ENCODE results near the gene RASSF1. TPM values are rescaled to one million over a fixed set of nuclear protein-coding genes. Genes with fewer than 3 reads are reported as not detected.

Gene RASSF1
- total RNA-seq, 2 experiments from 2014 or later, result 68.0 to 71.2 TPM

GRCh38 chr3:50365842-50366220 lies 25.2 kb upstream of the RASSF1 start:
- Mint-ChIP-seq H3K36me3 (ENCODE audit: low read depth) (peaks cover 4% of the 10 kb centered on the region), H3K27me3 (no peaks in the 10 kb centered on the region), H3K27ac (peak overlapping the region; percentile 98), H3K4me1 (ENCODE audit: low read depth) (peaks cover 25% of the 10 kb centered on the region), H3K9me3 (no peaks in the 10 kb centered on the region), H3K4me3 (peak overlapping the region; percentile 94)
- peaks cover 30% of the 10 kb centered on the region for H3K4me1 ChIP-seq (ENCODE audit: insufficient read depth, low read length)
- no peaks in the 10 kb centered on the region for H3K36me3 ChIP-seq (ENCODE audit: insufficient read depth, low read length)
- no peak for ATAC-seq (ENCODE audit: poor library complexity)
- ChIA-PET POLR2A (interaction anchor here (0.7 to 2.7 kb wide), 13 partner anchors 12 to 1245 kb away, joined by 3 to 25 read pairs (median 4); partner anchors contain the start of genes CYB561D2, HYAL3, NAA80 and NPRL2), CTCF (interaction anchor here (0.9 to 1.1 kb wide), 4 partner anchors 13 to 1316 kb away, joined by 3 to 5 read pairs (median 4); no protein-coding TSS in a partner anchor)
- H3K9me3 ChIP-seq (ENCODE audit: control insufficient read depth in 1 of 2, insufficient read depth in 1 of 2, low read length in 2 of 2), result no peaks in the 10 kb centered on the region
- peak overlapping the region; percentile 69 to 81 for H3K27ac ChIP-seq (ENCODE audit: low read depth in 1 of 2, low read length in 2 of 2)
- no peak for DNase-seq
- TF ChIP-seq CTCF (IDR thresholded peaks at IDR 0.05), result no peak
- intact Hi-C loops (cut with DNase I, micrococcal nuclease), result loop anchor here (1.0 to 5.0 kb wide), 9 partner anchors 15 to 1786 kb away; partner anchors contain the start of genes C3orf18 (in 1 of the 2), CACNA2D2 (in 1 of the 2), CYB561D2 (in 1 of the 2) and MANF (in 1 of the 2)
- no peaks in the 10 kb centered on the region for H3K27me3 ChIP-seq (ENCODE audit: control insufficient read depth in 1 of 2, insufficient read depth in 2 of 2, low read length in 2 of 2)
- peak overlapping the region; percentile 73 for H3K4me3 ChIP-seq (ENCODE audit: low read length)

DNA sequence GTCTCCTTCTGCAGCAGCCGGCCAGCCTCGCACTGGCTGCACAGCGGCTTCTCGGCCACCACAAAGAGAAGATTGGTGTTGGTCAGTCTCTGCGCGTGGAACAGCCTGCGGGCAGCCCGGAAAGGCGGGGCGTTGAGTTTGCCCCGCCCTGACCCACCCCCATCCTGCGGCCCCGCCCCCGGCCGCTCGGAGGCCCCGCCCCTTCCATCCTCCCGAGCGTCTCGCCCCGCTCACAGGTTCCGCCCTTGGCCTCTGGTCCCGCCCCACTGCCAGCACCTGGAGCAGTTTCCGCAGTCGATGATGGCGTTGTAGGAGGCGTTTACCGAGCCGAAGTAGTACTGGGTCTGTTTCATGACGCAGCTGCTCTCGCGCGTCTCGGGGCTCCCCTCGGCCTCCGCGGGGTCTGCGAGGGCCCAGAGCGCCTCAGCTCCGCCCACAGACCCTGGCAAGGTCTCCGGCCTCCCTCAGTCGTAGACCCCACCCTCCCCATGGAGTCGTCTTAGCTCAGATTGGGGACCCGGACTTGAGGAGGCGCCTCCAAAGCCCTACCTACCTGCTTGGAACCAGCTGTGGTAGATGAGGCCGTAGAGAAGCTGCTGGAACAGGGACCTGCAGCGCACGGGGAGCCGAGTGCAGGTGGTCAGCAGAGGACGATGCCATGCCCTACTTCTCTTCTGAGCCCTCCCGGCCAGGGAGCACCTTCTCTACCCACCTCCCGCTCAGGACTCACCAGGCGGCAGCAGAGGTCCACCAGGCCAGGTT lies 24.6 kb upstream of the RASSF1 start:
- no peaks in the 10 kb centered on the region for H3K27me3 Mint-ChIP-seq
- H3K9me3 ChIP-seq (ENCODE audit: control insufficient read depth in 1 of 2, insufficient read depth in 1 of 2, low read length in 2 of 2), result no peaks in the 10 kb centered on the region
- DNase-seq, result peak; percentile 92 to 97 (median 95)
- H3K4me1 Mint-ChIP-seq (ENCODE audit: low read depth), result peaks cover 25% of the 10 kb centered on the region
- intact Hi-C loops (cut with DNase I, micrococcal nuclease), result loop anchor here (1.0 to 5.0 kb wide), 8 partner anchors 14 to 1787 kb away; partner anchors contain the start of genes CACNA2D2 (in 1 of the 2), CYB561D2 (in 1 of the 2), MANF (in 1 of the 2) and NPRL2 (in 1 of the 2)
- H3K36me3 ChIP-seq (ENCODE audit: insufficient read depth, low read length), result no peaks in the 10 kb centered on the region
- peak overlapping the region; percentile 69 to 81 for H3K27ac ChIP-seq (ENCODE audit: low read depth in 1 of 2, low read length in 2 of 2)
- no peaks in the 10 kb centered on the region for H3K9me3 Mint-ChIP-seq
- peak overlapping the region; percentile 94 for H3K4me3 Mint-ChIP-seq
- ChIA-PET POLR2A (interaction anchor here (0.7 to 2.7 kb wide), 14 partner anchors 11 to 1244 kb away, joined by 3 to 25 read pairs (median 4); partner anchors contain the start of genes CYB561D2, HYAL3, MANF and NAA80), CTCF (interaction anchor here (0.9 to 1.1 kb wide), 4 partner anchors 13 to 1317 kb away, joined by 3 to 5 read pairs (median 4); no protein-coding TSS in a partner anchor)
- H3K36me3 Mint-ChIP-seq (ENCODE audit: low read depth), result peaks cover 4% of the 10 kb centered on the region
- H3K27ac Mint-ChIP-seq, result peak overlapping the region; percentile 98
- no peaks in the 10 kb centered on the region for H3K27me3 ChIP-seq (ENCODE audit: control insufficient read depth in 1 of 2, insufficient read depth in 2 of 2, low read length in 2 of 2)
- TF ChIP-seq CTCF (IDR thresholded peaks at IDR 0.05), result no peak
- H3K4me3 ChIP-seq (ENCODE audit: low read length), result peak overlapping the region; percentile 73
- ATAC-seq (ENCODE audit: poor library complexity), result peak; percentile 95
- H3K4me1 ChIP-seq (ENCODE audit: insufficient read depth, low read length), result peaks cover 30% of the 10 kb centered on the region

GRCh38 chr3:50364573-50365079 lies 24.0 kb upstream of the RASSF1 start:
- no peaks in the 10 kb centered on the region for H3K27me3 Mint-ChIP-seq
- peaks cover 30% of the 10 kb centered on the region for H3K4me1 Mint-ChIP-seq (ENCODE audit: low read depth)
- peak in 1 of 14 experiments; percentile 31 for DNase-seq
- ChIA-PET CTCF (interaction anchor here (1.1 kb wide), 2 partner anchors 18 to 1318 kb away, joined by 3 to 5 read pairs; no protein-coding TSS in a partner anchor), POLR2A (interaction anchor here (0.8 to 2.7 kb wide), 12 partner anchors 11 to 1021 kb away, joined by 3 to 25 read pairs (median 4); partner anchors contain the start of genes CYB561D2, HYAL3, MANF and NAA80)
- H3K9me3 Mint-ChIP-seq, result no peaks in the 10 kb centered on the region
- H3K27ac ChIP-seq (ENCODE audit: low read depth in 1 of 2, low read length in 2 of 2), result no peak overlapping the region
- H3K36me3 ChIP-seq (ENCODE audit: insufficient read depth, low read length), result no peaks in the 10 kb centered on the region
- intact Hi-C loops (cut with DNase I, micrococcal nuclease), result loop anchor here (1.0 to 5.0 kb wide), 9 partner anchors 14 to 1788 kb away; partner anchors contain the start of genes CACNA2D2 (in 1 of the 2), CYB561D2 (in 1 of the 2), MANF (in 1 of the 2) and NPRL2 (in 1 of the 2)
- peak overlapping the region; percentile 80 for H3K4me3 Mint-ChIP-seq
- peaks cover 4% of the 10 kb centered on the region for H3K36me3 Mint-ChIP-seq (ENCODE audit: low read depth)
- peak; percentile 11 for ATAC-seq (ENCODE audit: poor library complexity)
- H3K9me3 ChIP-seq (ENCODE audit: control insufficient read depth in 1 of 2, insufficient read depth in 1 of 2, low read length in 2 of 2), result no peaks in the 10 kb centered on the region
- TF ChIP-seq CTCF (IDR thresholded peaks at IDR 0.05), result no peak
- H3K4me1 ChIP-seq (ENCODE audit: insufficient read depth, low read length), result peaks cover 34% of the 10 kb centered on the region
- H3K4me3 ChIP-seq (ENCODE audit: low read length), result peak overlapping the region; percentile 73
- peak overlapping the region; percentile 98 for H3K27ac Mint-ChIP-seq
- H3K27me3 ChIP-seq (ENCODE audit: control insufficient read depth in 1 of 2, insufficient read depth in 2 of 2, low read length in 2 of 2), result no peaks in the 10 kb centered on the region

Data from CD4-positive, alpha-beta T cell (primary cell).